GM23338 (cell line): Measurements from ENCODE around the gene NCOA4. TPM values are rescaled to one million over a fixed set of nuclear protein-coding genes. Genes with fewer than 3 reads are reported as not detected.
"Not testable (repeated sequence)": the region's sequence is repeated elsewhere in the genome, so short reads cannot be mapped to it uniquely, and the experiment has no call there.

Experiments used
- ATAC-seq: fragments of 200-7000 bp; cut with Tn5 transposase; 3 replicates; pipeline ENCODE4 v1.9.1; 2020
- DNase-seq: peaks from one replicate; pipeline ENCODE4 v3.0.0-alpha.2; 2015; ENCODE audit warnings: low spot score
- H2AFZ ChIP-seq: fragments of 200-600 bp; sonication (generic); 2 replicates; pipeline ENCODE4 v1.8.0; 2016; ENCODE audit warnings: antibody characterized with exemption, mild to moderate bottlenecking, moderate library complexity
- H3F3A ChIP-seq: fragments of 200-600 bp; sonication (generic); replicated peaks from 2 replicates; pipeline ENCODE4 v1.8.0; 2017; ENCODE audit warnings: antibody characterized with exemption, mixed run types, low read depth
- H3K27ac ChIP-seq: fragments of 200-600 bp; sonication (generic); 2 replicates; pipeline ENCODE4 v1.6.1; 2016; ENCODE audit warnings: low read depth
- H3K27me3 ChIP-seq: fragments of 200-600 bp; sonication (generic); 2 replicates; pipeline ENCODE4 v1.8.0; 2016; ENCODE audit warnings: mild to moderate bottlenecking, mixed run types, moderate library complexity; ENCODE audit not compliant: insufficient read depth
- H3K36me3 ChIP-seq: fragments of 200-600 bp; sonication (generic); 2 replicates; pipeline ENCODE4 v1.8.0; 2016; ENCODE audit warnings: mild to moderate bottlenecking; ENCODE audit not compliant: insufficient read depth
- H3K4me1 ChIP-seq: fragments of 200-600 bp; sonication (generic); 2 replicates; pipeline ENCODE4 v1.8.0; 2016; ENCODE audit warnings: mild to moderate bottlenecking, moderate library complexity; ENCODE audit not compliant: insufficient read depth
- H3K4me2 ChIP-seq: fragments of 200-600 bp; sonication (generic); 2 replicates; pipeline ENCODE4 v1.7.1; 2017; ENCODE audit warnings: mixed run types
- H3K4me3 ChIP-seq: fragments of 200-600 bp; sonication (generic); 2 replicates; pipeline ENCODE4 v1.6.1; 2016; ENCODE audit warnings: mixed run types
- H3K79me2 ChIP-seq: fragments of 200-600 bp; sonication (generic); replicated peaks from 2 replicates; pipeline ENCODE4 v1.8.0; 2017; ENCODE audit warnings: mild to moderate bottlenecking; ENCODE audit not compliant: insufficient read depth
- H3K9me2 ChIP-seq: fragments of 200-600 bp; sonication (generic); 2 replicates; pipeline ENCODE4 v1.8.0; 2017; ENCODE audit not compliant: insufficient read depth
- H4K20me1 ChIP-seq: fragments of 200-600 bp; sonication (generic); replicated peaks from 2 replicates; pipeline ENCODE4 v1.8.0; 2017; ENCODE audit warnings: mild to moderate bottlenecking; ENCODE audit not compliant: insufficient read depth
- H3K27ac Mint-ChIP-seq: 2 replicates; pipeline ENCODE4 v1.8.0; 2020; ENCODE audit warnings: inconsistent platforms, mild to moderate bottlenecking, moderate library complexity, mixed read lengths
- H3K27me3 Mint-ChIP-seq: 3 replicates; pipeline ENCODE4 v1.8.0; 2022; ENCODE audit warnings: low read depth, mild to moderate bottlenecking, moderate library complexity, mixed read lengths, inconsistent platforms; ENCODE audit not compliant: insufficient read depth, poor library complexity
- H3K36me3 Mint-ChIP-seq: 3 replicates; pipeline ENCODE4 v1.8.0; 2021; ENCODE audit warnings: low read depth, mild to moderate bottlenecking, inconsistent platforms, moderate library complexity, mixed read lengths
- H3K4me1 Mint-ChIP-seq: 3 replicates; pipeline ENCODE4 v1.8.0; 2020; ENCODE audit warnings: mild to moderate bottlenecking, inconsistent platforms, mixed read lengths
- H3K4me3 Mint-ChIP-seq: 3 replicates; pipeline ENCODE4 v1.8.0; 2021; ENCODE audit warnings: moderate library complexity, mild to moderate bottlenecking, inconsistent platforms, mixed read lengths
- H3K9me3 Mint-ChIP-seq: 3 replicates; pipeline ENCODE4 v1.8.0; 2020; ENCODE audit warnings: moderate library complexity, mild to moderate bottlenecking, inconsistent platforms, mixed read lengths
- CREB1 ChIP-seq: fragments of 250-450 bp; sonication (Bioruptor Pico); IDR thresholded peaks from 2 replicates; pipeline ENCODE4 v1.5.0; 2020; ENCODE audit warnings: low read depth, mild to moderate bottlenecking, moderate library complexity
- EZH2 ChIP-seq: fragments of 200-600 bp; sonication (generic); IDR thresholded peaks from one replicate; pipeline ENCODE4 v1.8.0; 2017; ENCODE audit warnings: antibody characterized with exemption, mild to moderate bottlenecking, low read depth; ENCODE audit not compliant: unreplicated experiment
- JUNB ChIP-seq: IDR thresholded peaks from one replicate; pipeline ENCODE4 v1.6.1; 2016; ENCODE audit warnings: antibody characterized with exemption; ENCODE audit not compliant: unreplicated experiment
- NANOG ChIP-seq: IDR thresholded peaks from 2 replicates; pipeline ENCODE4 v1.6.1; 2016; ENCODE audit warnings: antibody characterized with exemption, borderline replicate concordance
- POLR2AphosphoS5 ChIP-seq: IDR thresholded peaks from 2 replicates; pipeline ENCODE4 v1.6.1; 2016; ENCODE audit warnings: antibody characterized with exemption, low read depth
- ZNF114 ChIP-seq: fragments of 250-450 bp; sonication (Bioruptor Pico); IDR thresholded peaks from 2 replicates; pipeline ENCODE4 v1.5.0; 2020; ENCODE audit warnings: mild to moderate bottlenecking, moderate library complexity
- ZNF331 ChIP-seq: fragments of 250-450 bp; sonication (Bioruptor Pico); IDR thresholded peaks from 2 replicates; pipeline ENCODE4 v1.5.0; 2020; ENCODE audit warnings: low read depth, mild to moderate bottlenecking, moderate library complexity
- polyA plus RNA-seq: library from polyadenylated mRNA; unstranded; fragments of >200 nt; fragmentation: Nextera tagmentation; extraction: Ambion mirVana; gene quantifications from 2 replicates; pipeline ENCODE4 v1.2.1, GENCODE V29; 2016
- total RNA-seq: library from RNA; depleted of rRNA; stranded (reverse); fragments of >200 nt; shearing (Covaris generic); gene quantifications from 2 replicates; pipeline ENCODE4 v1.2.3, GENCODE V29; 2014
- TF ChIP-seq, protein P1 (sequence below): IDR thresholded peaks from 2 replicates; pipeline ENCODE4 v1.6.1; 2016; ENCODE audit warnings: antibody characterized with exemption
- TF ChIP-seq, protein P2 (sequence below), 2 experiments: fragments of 200-600 bp in 1 of 2; sonication (generic) in 1 of 2; conservative IDR thresholded peaks; 2 replicates each; pipeline versions ENCODE4 v1.5.1 to v1.6.1; 2016 to 2017; ENCODE audit warnings: antibody characterized with exemption in 2 of 2, low read depth in 2 of 2, mild to moderate bottlenecking in 2 of 2, moderate library complexity in 1 of 2

The NCOA4 gene
- total and polyA plus RNA-seq, 2 experiments from 2014 or later = 24.9 to 76.9 TPM

DNA sequence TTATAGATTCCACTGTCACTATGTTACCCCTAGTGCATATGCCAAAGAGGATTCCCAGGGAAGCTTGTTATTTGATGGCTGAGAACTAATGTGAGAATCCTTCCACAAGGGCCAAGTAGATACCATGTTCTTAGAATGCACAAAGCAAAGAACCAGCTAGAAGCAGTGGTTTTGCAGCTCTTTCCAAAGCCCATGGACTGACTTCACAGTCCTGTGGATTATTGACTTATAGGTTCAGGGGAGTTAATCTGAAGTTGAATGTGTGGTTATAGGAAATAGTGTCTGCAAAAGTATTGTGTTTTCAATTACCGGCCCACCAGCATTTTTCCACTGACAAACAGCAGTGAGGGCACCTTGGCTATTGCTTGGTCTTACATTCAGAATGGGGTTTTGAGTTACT lies 29.9 kb downstream of the NCOA4 start (continued):
- TF ChIP-seq POLR2AphosphoS5 = no peak
- no peak for TF ChIP-seq JUNB
- TF ChIP-seq ZNF331 = no peak
- TF ChIP-seq, protein P1, sequence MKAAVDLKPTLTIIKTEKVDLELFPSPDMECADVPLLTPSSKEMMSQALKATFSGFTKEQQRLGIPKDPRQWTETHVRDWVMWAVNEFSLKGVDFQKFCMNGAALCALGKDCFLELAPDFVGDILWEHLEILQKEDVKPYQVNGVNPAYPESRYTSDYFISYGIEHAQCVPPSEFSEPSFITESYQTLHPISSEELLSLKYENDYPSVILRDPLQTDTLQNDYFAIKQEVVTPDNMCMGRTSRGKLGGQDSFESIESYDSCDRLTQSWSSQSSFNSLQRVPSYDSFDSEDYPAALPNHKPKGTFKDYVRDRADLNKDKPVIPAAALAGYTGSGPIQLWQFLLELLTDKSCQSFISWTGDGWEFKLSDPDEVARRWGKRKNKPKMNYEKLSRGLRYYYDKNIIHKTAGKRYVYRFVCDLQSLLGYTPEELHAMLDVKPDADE = no peak
- TF ChIP-seq ZNF114 (CRISPR knock-in tag) = no peak
- TF ChIP-seq CREB1 (CRISPR knock-in tag) = no peak
- TF ChIP-seq, protein P2, sequence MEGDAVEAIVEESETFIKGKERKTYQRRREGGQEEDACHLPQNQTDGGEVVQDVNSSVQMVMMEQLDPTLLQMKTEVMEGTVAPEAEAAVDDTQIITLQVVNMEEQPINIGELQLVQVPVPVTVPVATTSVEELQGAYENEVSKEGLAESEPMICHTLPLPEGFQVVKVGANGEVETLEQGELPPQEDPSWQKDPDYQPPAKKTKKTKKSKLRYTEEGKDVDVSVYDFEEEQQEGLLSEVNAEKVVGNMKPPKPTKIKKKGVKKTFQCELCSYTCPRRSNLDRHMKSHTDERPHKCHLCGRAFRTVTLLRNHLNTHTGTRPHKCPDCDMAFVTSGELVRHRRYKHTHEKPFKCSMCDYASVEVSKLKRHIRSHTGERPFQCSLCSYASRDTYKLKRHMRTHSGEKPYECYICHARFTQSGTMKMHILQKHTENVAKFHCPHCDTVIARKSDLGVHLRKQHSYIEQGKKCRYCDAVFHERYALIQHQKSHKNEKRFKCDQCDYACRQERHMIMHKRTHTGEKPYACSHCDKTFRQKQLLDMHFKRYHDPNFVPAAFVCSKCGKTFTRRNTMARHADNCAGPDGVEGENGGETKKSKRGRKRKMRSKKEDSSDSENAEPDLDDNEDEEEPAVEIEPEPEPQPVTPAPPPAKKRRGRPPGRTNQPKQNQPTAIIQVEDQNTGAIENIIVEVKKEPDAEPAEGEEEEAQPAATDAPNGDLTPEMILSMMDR (conservative IDR thresholded peaks at IDR 0.05; ENCODE audit: low read depth in 2 of 2) = no peak
- no peak for TF ChIP-seq EZH2

DNA sequence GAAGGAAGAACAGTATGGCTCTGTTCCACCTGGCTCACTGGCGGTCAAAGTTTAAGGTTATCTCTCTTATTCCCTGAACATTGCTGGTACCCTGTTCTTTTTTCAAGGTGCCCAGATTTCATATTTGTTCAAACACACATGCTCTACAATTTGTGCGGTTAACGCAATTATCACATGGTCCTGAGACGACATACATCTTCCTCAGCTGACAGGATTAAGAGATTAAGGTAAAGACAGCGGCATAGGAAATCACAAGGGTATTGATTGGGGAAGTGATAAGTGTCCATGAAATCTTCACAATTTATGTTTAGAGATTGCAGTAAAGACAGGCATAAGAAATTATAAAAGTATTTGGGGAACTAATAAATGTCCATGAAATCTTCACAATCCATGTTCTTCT lies 30.5 kb downstream of the NCOA4 start:
- Histone ChIP-seq H3K4me1 (peaks cover 14% of the 10 kb centered on the region), H3K36me3 (peaks cover 20% of the 10 kb centered on the region), H3K4me2 (peak overlapping the region; percentile 34; the same call in 1 of the 2 replicates), H3K27ac (0 out of 2 replicates have a peak overlapping the region, but pooled peaks have one; percentile 64), H3K79me2 (peaks cover 18% of the 10 kb centered on the region)
- H2AFZ ChIP-seq, H3K27me3 ChIP-seq, H3K27me3 Mint-ChIP-seq, H4K20me1 ChIP-seq, H3K4me3 Mint-ChIP-seq, H3K9me3 Mint-ChIP-seq, H3K9me2 ChIP-seq, H3K4me3 ChIP-seq, H3F3A ChIP-seq, ATAC-seq, DNase-seq: not testable (repeated sequence)
- H3K27ac Mint-ChIP-seq = peak overlapping the region; percentile 68
- H3K36me3 Mint-ChIP-seq = peaks cover 72% of the 10 kb centered on the region
- peaks cover 29% of the 10 kb centered on the region for H3K4me1 Mint-ChIP-seq

DNA sequence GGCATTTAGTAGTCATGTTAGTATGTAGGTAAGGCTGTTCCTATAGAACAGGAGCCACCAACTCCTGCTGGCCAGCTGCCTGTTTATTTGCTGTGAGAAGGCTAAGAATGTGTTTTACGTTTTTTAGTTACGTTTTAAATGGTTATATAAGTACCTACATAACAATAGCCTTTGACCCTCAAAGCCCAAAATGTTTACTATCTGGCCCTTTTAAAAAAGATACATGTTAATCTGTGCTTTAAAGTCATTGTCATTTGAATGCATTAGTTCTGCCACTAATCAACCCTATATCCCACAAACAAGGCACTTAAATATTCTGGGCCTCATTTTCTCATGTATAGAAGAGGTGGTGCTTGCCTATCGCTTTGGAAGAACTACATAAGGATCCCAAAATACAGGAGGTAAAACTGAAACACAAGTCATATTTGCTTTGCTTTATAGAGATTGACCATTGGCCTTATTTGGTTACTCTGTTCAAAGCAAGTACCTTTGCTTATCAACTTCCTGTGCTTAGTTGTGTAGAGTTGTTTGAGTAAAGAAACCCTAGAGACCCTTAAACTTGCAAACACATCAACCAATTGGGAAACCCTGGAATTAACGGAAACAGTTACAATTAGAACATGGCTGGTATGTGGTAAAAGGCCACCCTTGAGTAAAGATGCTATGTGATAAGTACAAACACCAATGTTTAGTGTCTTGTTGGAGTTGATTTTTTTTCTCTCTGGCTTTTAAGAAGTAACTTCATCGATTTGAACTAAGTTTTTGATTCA lies 32.2 kb downstream of the NCOA4 start:
- TF ChIP-seq NANOG (no peak; the same call in 1 of the 2 replicates), ZNF114 (CRISPR knock-in tag) (no peak), POLR2AphosphoS5 (no peak), CREB1 (CRISPR knock-in tag) (no peak)
- H2AFZ ChIP-seq = no peak overlapping the region
- H3K27ac ChIP-seq = peak overlapping the region; percentile 64
- H3K9me2 ChIP-seq = no peaks in the 10 kb centered on the region
- H3K27ac Mint-ChIP-seq = peak overlapping the region; percentile 90
- peaks cover 14% of the 10 kb centered on the region for H3K4me1 ChIP-seq
- peak overlapping the region; percentile 1; the same call in 1 of the 2 replicates for H3K4me2 ChIP-seq
- peaks cover 70% of the 10 kb centered on the region for H3K36me3 Mint-ChIP-seq
- DNase-seq (peak; percentile 33), ATAC-seq (peak; percentile 74)
- no peak overlapping the region for H3K4me3 ChIP-seq
- peaks cover 29% of the 10 kb centered on the region for H3K4me1 Mint-ChIP-seq
- peak overlapping the region; percentile 8; the same call in 1 of the 3 replicates for H3K4me3 Mint-ChIP-seq
- H3K36me3 ChIP-seq = peaks cover 16% of the 10 kb centered on the region
- H4K20me1 ChIP-seq = no peaks in the 10 kb centered on the region
- no peaks in the 10 kb centered on the region; the same call in 2 of the 3 replicates for H3K9me3 Mint-ChIP-seq
- no peaks in the 10 kb centered on the region; the same call in 1 of the 2 replicates for H3F3A ChIP-seq
- peaks cover 24% of the 10 kb centered on the region for H3K79me2 ChIP-seq
- peaks cover 3% of the 10 kb centered on the region for H3K27me3 Mint-ChIP-seq
- no peaks in the 10 kb centered on the region for H3K27me3 ChIP-seq
